GM12878 (cell line): Measurements from ENCODE around the gene GPN2. TPM values are rescaled to one million over a fixed set of nuclear protein-coding genes. Genes with fewer than 3 reads are reported as not detected.

Source experiments
- CREB1 ChIP-seq: IDR thresholded peaks from 2 replicates; pipeline ENCODE4 v1.6.1; 2012; ENCODE audit warnings: low read depth, mild to moderate bottlenecking, inconsistent platforms
- IKZF1 ChIP-seq: fragments of 450-650 bp; conservative IDR thresholded peaks from 2 replicates; pipeline ENCODE4 v1.6.1; 2017; ENCODE audit warnings: antibody characterized with exemption, mild to moderate bottlenecking
- IKZF2 ChIP-seq, 2 experiments: fragments of 450-650 bp; IDR thresholded peaks; 2 replicates each; pipeline ENCODE4 v1.6.1; 2017; ENCODE audit warnings: mild to moderate bottlenecking in 2 of 2, moderate library complexity in 2 of 2
- MLLT1 ChIP-seq: fragments of 450-650 bp; IDR thresholded peaks from 2 replicates; pipeline ENCODE4 v1.6.1; 2016; ENCODE audit warnings: mild to moderate bottlenecking
- NFIC ChIP-seq: IDR thresholded peaks from 2 replicates; pipeline ENCODE4 v1.6.1; 2012; ENCODE audit warnings: low read depth, mild to moderate bottlenecking, inconsistent platforms, low read length, moderate library complexity
- NKRF ChIP-seq: fragments of 450-650 bp; conservative IDR thresholded peaks from 2 replicates; pipeline ENCODE4 v1.6.1; 2017; ENCODE audit warnings: mild to moderate bottlenecking, moderate library complexity
- PRDM15 ChIP-seq: fragments of 450-650 bp; formaldehyde crosslinking; IDR thresholded peaks from 2 replicates; pipeline ENCODE4 v1.4.0; 2020; ENCODE audit warnings: mild to moderate bottlenecking, moderate library complexity
- SIN3A ChIP-seq: IDR thresholded peaks from 2 replicates; pipeline ENCODE4 v1.6.1; 2012; ENCODE audit warnings: low read depth, low read length, improper control_type of control experiment
- TARDBP ChIP-seq: IDR thresholded peaks from 2 replicates; pipeline ENCODE4 v1.6.1; 2016; ENCODE audit warnings: borderline replicate concordance
- ZBTB40 ChIP-seq: fragments of 450-650 bp; IDR thresholded peaks from 2 replicates; pipeline ENCODE4 v1.6.1; 2016; ENCODE audit warnings: mild to moderate bottlenecking, moderate library complexity, borderline replicate concordance
- ZNF687 ChIP-seq: fragments of 450-650 bp; IDR thresholded peaks from 2 replicates; pipeline ENCODE4 v1.6.1; 2017; ENCODE audit warnings: mild to moderate bottlenecking, moderate library complexity
- ZSCAN29 ChIP-seq: fragments of 450-650 bp; IDR thresholded peaks from 2 replicates; pipeline ENCODE4 v1.6.1; 2017; ENCODE audit warnings: mild to moderate bottlenecking, moderate library complexity
- polyA plus RNA-seq, 11 experiments: library from polyadenylated mRNA; depleted of rRNA in 4 of 11; unstranded in 6 of 11; stranded (reverse) in 5 of 11; fragments of >200 nt; fragmentation: Nextera tagmentation in 4 of 11; fragmentation: Illumina TruSeq in 1 of 11; extraction: Ambion mirVana in 4 of 11; extraction: Trizol in 1 of 11; gene quantifications; 1 replicate in 1 of 11; 2 replicates in 10 of 11; pipeline versions ENCODE4 v1.2.1 to v1.2.3, GENCODE V29; 2011 to 2016; ENCODE audit warnings: inconsistent platforms in 2 of 11, missing spikeins in 2 of 11, low read depth in 1 of 11
- total RNA-seq, 4 experiments: library from RNA; depleted of rRNA in 3 of 4; stranded (reverse); fragments of >200 nt in 3 of 4; fragmentation: Illumina TruSeq in 1 of 4; extraction: Trizol in 1 of 4; gene quantifications; 2 replicates each; pipeline versions ENCODE4 v1.2.1 to v1.2.3, GENCODE V29; 2013 to 2021

Gene GPN2
- total and polyA plus RNA-seq, 10 of the 15 experiments (the other 5 are each of a cell fraction or from before 2014, with no cell fraction given): 8.3 to 61.4 (median 23.3) TPM

- TF ChIP-seq ZBTB40: peak; percentile 73
- TF ChIP-seq CREB1: 0 out of 2 replicates have a peak, but pooled peaks have one; percentile 25
- peak; percentile 69 to 79 for TF ChIP-seq IKZF2 (IDR thresholded peaks at IDR 0.05)
- TF ChIP-seq ZNF687: peak; percentile 59; the same call in 1 of the 2 replicates
- TF ChIP-seq ZSCAN29: no peak
- TF ChIP-seq IKZF1: peak; percentile 83
- peak; percentile 99 for TF ChIP-seq MLLT1
- TF ChIP-seq TARDBP: peak; percentile 50; the same call in 1 of the 2 replicates
- TF ChIP-seq NKRF: peak; percentile 98
- TF ChIP-seq PRDM15: no peak
- peak; percentile 96 for TF ChIP-seq SIN3A
- peak; percentile 69; the same call in 1 of the 2 replicates for TF ChIP-seq NFIC
Measured at GRCh38 chr1:26900001-26900814, 10.1 kb upstream of the GPN2 start, which contains the start of gene GPATCH3 (continued).
